H9 (cell line): Measurements from ENCODE around the gene TMEM129. TPM values are rescaled to one million over a fixed set of nuclear protein-coding genes. Genes with fewer than 3 reads are reported as not detected.
A peak's percentile ranks its signal among the peaks of the same experiment; 100 is the strongest.

Experiments
- DNase-seq: peaks from one replicate; pipeline ENCODE4 v3.0.0-alpha.2; 2017
- H2AFZ ChIP-seq: one replicate; pipeline ENCODE4 v1.6.1; 2013; ENCODE audit warnings: mild to moderate bottlenecking, low read length, control low read depth, moderate library complexity
- H2AK5ac ChIP-seq: 2 replicates; pipeline ENCODE4 v1.6.1; 2013; ENCODE audit warnings: low read length, control low read depth, mixed read lengths; ENCODE audit not compliant: insufficient read length
- H2BK120ac ChIP-seq: one replicate; pipeline ENCODE4 v1.6.1; 2013; ENCODE audit warnings: low read depth, mild to moderate bottlenecking, low read length, control low read depth, inconsistent platforms; ENCODE audit not compliant: poor library complexity, severe bottlenecking
- H2BK12ac ChIP-seq: 2 replicates; pipeline ENCODE4 v1.6.1; 2013; ENCODE audit warnings: low read length, control low read depth, mixed read lengths, low read depth; ENCODE audit not compliant: insufficient read length
- H2BK15ac ChIP-seq: 2 replicates; pipeline ENCODE4 v1.6.1; 2013; ENCODE audit warnings: low read depth, low read length, control low read depth
- H2BK20ac ChIP-seq: one replicate; pipeline ENCODE4 v1.6.1; 2013; ENCODE audit warnings: low read depth, mild to moderate bottlenecking, low read length, control low read depth, inconsistent platforms; ENCODE audit not compliant: poor library complexity, severe bottlenecking
- H2BK5ac ChIP-seq: 2 replicates; pipeline ENCODE4 v1.6.1; 2013; ENCODE audit warnings: low read length, control low read depth, mixed read lengths; ENCODE audit not compliant: insufficient read length
- H3K14ac ChIP-seq: 2 replicates; pipeline ENCODE4 v1.6.1; 2013; ENCODE audit warnings: low read length, control low read depth; ENCODE audit not compliant: insufficient read depth
- H3K18ac ChIP-seq: 2 replicates; pipeline ENCODE4 v1.6.1; 2013; ENCODE audit warnings: low read depth, mild to moderate bottlenecking, mixed read lengths, low read length, control low read depth; ENCODE audit not compliant: insufficient read length
- H3K23ac ChIP-seq: 2 replicates; pipeline ENCODE4 v1.6.1; 2013; ENCODE audit warnings: low read length, control low read depth, mixed read lengths, low read depth; ENCODE audit not compliant: insufficient read length
- H3K23me2 ChIP-seq: 2 replicates; pipeline ENCODE4 v1.6.1; 2013; ENCODE audit warnings: low read depth, mild to moderate bottlenecking, mixed read lengths, low read length, control low read depth; ENCODE audit not compliant: insufficient read length, poor library complexity, severe bottlenecking
- H3K27ac ChIP-seq: 2 replicates; pipeline ENCODE4 v1.5.1; 2013; ENCODE audit warnings: low read length, control low read depth, mixed read lengths, low read depth; ENCODE audit not compliant: insufficient read length
- H3K27me3 ChIP-seq: 2 replicates; pipeline ENCODE4 v1.6.1; 2013; ENCODE audit warnings: low read length, control low read depth, inconsistent platforms; ENCODE audit not compliant: insufficient read depth
- H3K4ac ChIP-seq: 2 replicates; pipeline ENCODE4 v1.6.1; 2013; ENCODE audit warnings: low read depth, mild to moderate bottlenecking, control low read depth, inconsistent platforms, low read length, moderate library complexity
- H3K4me1 ChIP-seq: 2 replicates; pipeline ENCODE4 v1.6.1; 2013; ENCODE audit warnings: low read length, control low read depth, inconsistent platforms; ENCODE audit not compliant: insufficient read depth
- H3K4me2 ChIP-seq: 2 replicates; pipeline ENCODE4 v1.6.1; 2013; ENCODE audit warnings: low read length, control low read depth, mixed read lengths; ENCODE audit not compliant: insufficient read length, insufficient read depth
- H3K56ac ChIP-seq: 2 replicates; pipeline ENCODE4 v1.6.1; 2013; ENCODE audit warnings: low read depth, mild to moderate bottlenecking, mixed read lengths, low read length, control low read depth; ENCODE audit not compliant: insufficient read length
- H3K79me1 ChIP-seq: 2 replicates; pipeline ENCODE4 v1.6.1; 2013; ENCODE audit warnings: low read depth, mild to moderate bottlenecking, moderate library complexity, low read length, control low read depth, inconsistent platforms; ENCODE audit not compliant: insufficient read depth, poor library complexity, severe bottlenecking
- H3K79me2 ChIP-seq: 2 replicates; pipeline ENCODE4 v1.6.1; 2013; ENCODE audit warnings: low read length, control low read depth, inconsistent platforms; ENCODE audit not compliant: insufficient read depth
- H3K9ac ChIP-seq: 2 replicates; pipeline ENCODE4 v1.6.1; 2013; ENCODE audit warnings: low read length, control low read depth, mixed read lengths; ENCODE audit not compliant: insufficient read length; ENCODE audit errors: extremely low read depth
- H3K9me3 ChIP-seq: one replicate; pipeline ENCODE4 v1.6.1; 2013; ENCODE audit warnings: low read depth, low read length, inconsistent platforms; ENCODE audit not compliant: control insufficient read depth
- H3T11ph ChIP-seq: one replicate; pipeline ENCODE4 v1.6.1; 2013; ENCODE audit warnings: mild to moderate bottlenecking, low read length, control low read depth, inconsistent platforms
- H4K20me1 ChIP-seq: one replicate; pipeline ENCODE4 v1.6.1; 2013; ENCODE audit not compliant: control insufficient read depth, insufficient read length, insufficient read depth
- H4K5ac ChIP-seq: 2 replicates; pipeline ENCODE4 v1.6.1; 2013; ENCODE audit warnings: low read depth, mild to moderate bottlenecking, mixed read lengths, low read length, control low read depth; ENCODE audit not compliant: insufficient read length
- H4K8ac ChIP-seq: replicated peaks from 2 replicates; pipeline ENCODE4 v1.6.1; 2013; ENCODE audit warnings: low read length, control low read depth, mixed read lengths, low read depth; ENCODE audit not compliant: insufficient read length
- H4K91ac ChIP-seq: 2 replicates; pipeline ENCODE4 v1.6.1; 2013; ENCODE audit warnings: low read depth, mild to moderate bottlenecking, moderate library complexity, mixed read lengths, low read length, control low read depth; ENCODE audit not compliant: insufficient read length
- H3K27ac Mint-ChIP-seq, 3 experiments: 2 replicates in 2 of 3; 3 replicates in 1 of 3; pipeline ENCODE4 v1.8.0; 2020 to 2021; ENCODE audit warnings: mixed read lengths in 3 of 3, mild to moderate bottlenecking in 1 of 3, moderate library complexity in 1 of 3
- H3K27me3 Mint-ChIP-seq: 2 replicates; pipeline ENCODE4 v1.8.0; 2021; ENCODE audit warnings: low read depth, mild to moderate bottlenecking, moderate library complexity, mixed read lengths
- H3K36me3 Mint-ChIP-seq, 3 experiments: 2 replicates in 2 of 3; 3 replicates in 1 of 3; pipeline ENCODE4 v1.8.0; 2020 to 2021; ENCODE audit warnings: low read depth in 3 of 3, mixed read lengths in 3 of 3; ENCODE audit not compliant: insufficient read depth in 1 of 3
- H3K4me1 Mint-ChIP-seq, 2 experiments: 2 replicates each; pipeline ENCODE4 v1.8.0; 2020; ENCODE audit warnings: mixed read lengths in 2 of 2
- H3K4me3 Mint-ChIP-seq, 2 experiments: 2 replicates in 1 of 2; 3 replicates in 1 of 2; pipeline ENCODE4 v1.8.0; 2020 to 2021; ENCODE audit warnings: mild to moderate bottlenecking in 2 of 2, mixed read lengths in 2 of 2, moderate library complexity in 1 of 2
- H3K9me3 Mint-ChIP-seq, 2 experiments: 2 replicates in 1 of 2; 3 replicates in 1 of 2; pipeline ENCODE4 v1.8.0; 2020; ENCODE audit warnings: mild to moderate bottlenecking in 2 of 2, mixed read lengths in 2 of 2, moderate library complexity in 1 of 2
- WGBS: extraction: QIAGEN DNeasy Blood & Tissue Kit; methylation state at CpG from one replicate; pipeline ENCODE4 v1.1.7; 2013; ENCODE audit warnings: missing lambda C conversion rate, low lambda C conversion rate, mixed read lengths; ENCODE audit not compliant: insufficient read length; ENCODE audit errors: extremely low coverage; 5-methylcytosine and 5-hydroxymethylcytosine counted together
- total RNA-seq: library from RNA; stranded (reverse); gene quantifications from 2 replicates; pipeline ENCODE4 v1.2.1, GENCODE V29; 2021
- TF ChIP-seq, protein P1 (sequence below): fragments of 200-600 bp; sonication (generic); conservative IDR thresholded peaks from 3 replicates; pipeline ENCODE4 v1.8.0; 2021; ENCODE audit warnings: antibody characterized with exemption, mild to moderate bottlenecking

TMEM129 gene
- total RNA-seq, 1 experiment from 2014 or later, result 27.3 TPM

DNA sequence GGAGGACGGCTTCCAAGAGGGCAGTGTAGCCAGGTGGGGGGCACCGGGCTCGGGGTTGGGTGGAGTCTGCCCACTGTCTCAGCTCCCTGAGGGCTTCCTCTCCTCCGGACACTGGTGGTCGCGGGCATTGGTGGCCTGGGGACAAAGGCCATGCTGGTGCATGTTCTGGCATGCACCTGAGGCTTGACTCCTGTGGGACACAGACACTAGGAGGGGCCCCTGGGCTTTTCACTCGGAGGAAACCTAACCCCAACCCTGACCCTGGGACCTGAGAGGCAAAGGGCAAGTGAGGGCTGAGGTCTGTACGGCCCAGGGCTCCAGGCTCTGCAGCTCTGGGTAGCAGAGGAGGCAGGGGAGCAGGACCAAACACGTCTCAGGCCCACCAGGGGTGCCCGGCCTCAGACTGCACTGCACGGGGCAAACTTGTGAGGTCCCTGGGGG, 49.7 kb upstream of the TMEM129 start:
- Histone ChIP-seq H2AFZ (no peak overlapping the region), H2BK12ac (no peak overlapping the region), H4K20me1 (no peaks in the 10 kb centered on the region), H2BK20ac (no peak overlapping the region), H4K5ac (no peak overlapping the region), H3K79me1 (no peaks in the 10 kb centered on the region), H4K91ac (no peak overlapping the region), H3K14ac (no peak overlapping the region; the same call in 1 of the 2 replicates), H2BK15ac (no peak overlapping the region), H3K23me2 (peaks cover 3% of the 10 kb centered on the region), H3K9me3 (no peaks in the 10 kb centered on the region), H3K27me3 (no peaks in the 10 kb centered on the region), H3K4ac (no peak overlapping the region), H3K79me2 (no peaks in the 10 kb centered on the region), H3K9ac (no peak overlapping the region), H3K18ac (peak overlapping the region; percentile 36), H2BK5ac (no peak overlapping the region), H3T11ph (no peak overlapping the region), H3K23ac (no peak overlapping the region), H3K4me2 (no peak overlapping the region), H3K27ac (no peak overlapping the region), H2BK120ac (no peak overlapping the region), H3K56ac (no peak overlapping the region), H3K4me1 (no peaks in the 10 kb centered on the region; the same call in 1 of the 2 replicates), H4K8ac (no peak overlapping the region), H2AK5ac (no peak overlapping the region)
- no CpG with 5 or more reads among the region's 11 CpGs for WGBS
- TF ChIP-seq, protein P1, sequence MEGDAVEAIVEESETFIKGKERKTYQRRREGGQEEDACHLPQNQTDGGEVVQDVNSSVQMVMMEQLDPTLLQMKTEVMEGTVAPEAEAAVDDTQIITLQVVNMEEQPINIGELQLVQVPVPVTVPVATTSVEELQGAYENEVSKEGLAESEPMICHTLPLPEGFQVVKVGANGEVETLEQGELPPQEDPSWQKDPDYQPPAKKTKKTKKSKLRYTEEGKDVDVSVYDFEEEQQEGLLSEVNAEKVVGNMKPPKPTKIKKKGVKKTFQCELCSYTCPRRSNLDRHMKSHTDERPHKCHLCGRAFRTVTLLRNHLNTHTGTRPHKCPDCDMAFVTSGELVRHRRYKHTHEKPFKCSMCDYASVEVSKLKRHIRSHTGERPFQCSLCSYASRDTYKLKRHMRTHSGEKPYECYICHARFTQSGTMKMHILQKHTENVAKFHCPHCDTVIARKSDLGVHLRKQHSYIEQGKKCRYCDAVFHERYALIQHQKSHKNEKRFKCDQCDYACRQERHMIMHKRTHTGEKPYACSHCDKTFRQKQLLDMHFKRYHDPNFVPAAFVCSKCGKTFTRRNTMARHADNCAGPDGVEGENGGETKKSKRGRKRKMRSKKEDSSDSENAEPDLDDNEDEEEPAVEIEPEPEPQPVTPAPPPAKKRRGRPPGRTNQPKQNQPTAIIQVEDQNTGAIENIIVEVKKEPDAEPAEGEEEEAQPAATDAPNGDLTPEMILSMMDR, result no peak
- Mint-ChIP-seq H3K27ac (no peak overlapping the region), H3K4me1 (peaks cover 9 to 24% of the 10 kb centered on the region in 2 experiments), H3K4me3 (no peak overlapping the region), H3K27me3 (peaks cover 7% of the 10 kb centered on the region), H3K36me3 (no peaks in the 10 kb centered on the region), H3K9me3 (no peaks in the 10 kb centered on the region)
- no peak for DNase-seq
